ENCODE data around the gene PPIP5K2. TPM values are rescaled to one million over a fixed set of nuclear protein-coding genes. Genes with fewer than 3 reads are reported as not detected.

PPIP5K2 gene
- total and polyA plus RNA-seq, 2 of the 8 experiments (the other 6 are each of a cell fraction or from before 2014, with no cell fraction given) = 14.8 to 46.6 TPM

- Histone ChIP-seq H3K4ac (replicated peaks; ENCODE audit: insufficient read length, low read depth, low read length) (no peak overlapping the region), H4K5ac (ENCODE audit: insufficient read length, low read depth, low read length) (no peak overlapping the region), H2AK5ac (ENCODE audit: low read depth, low read length) (no peak overlapping the region), H3K4me2 (ENCODE audit: insufficient read depth in 1 of 2, low read depth in 2 of 2, low read length in 2 of 2) (no peak overlapping the region), H3K23me2 (ENCODE audit: low read depth, low read length) (no peaks in the 10 kb centered on the region), H2AFZ (ENCODE audit: low read length) (no peak overlapping the region), H3K79me1 (ENCODE audit: low read depth, low read length) (no peaks in the 10 kb centered on the region), H2BK12ac (ENCODE audit: low read depth, low read length) (no peak overlapping the region), H2BK15ac (ENCODE audit: low read length) (no peak overlapping the region), H2BK20ac (ENCODE audit: low read length) (no peak overlapping the region), H3K23ac (ENCODE audit: insufficient read length) (no peak overlapping the region), H3K79me2 (ENCODE audit: control insufficient read depth in 1 of 2, insufficient read depth in 2 of 2, low read length in 2 of 2) (peaks cover 0 to 12% of the 10 kb centered on the region in 2 experiments; a peak in 2 of 4 replicates), H3K4me1 (replicated peaks in 1 of 4; ENCODE audit: control insufficient read depth in 3 of 4, insufficient read depth in 4 of 4, low read length in 3 of 4) (no peaks in the 10 kb centered on the region), H3K4me3 (ENCODE audit: extremely low read depth in 1 of 4, insufficient read depth in 2 of 4, low read depth in 3 of 4, low read length in 4 of 4) (no peak overlapping the region), H2BK120ac (replicated peaks; ENCODE audit: low read depth, low read length) (no peak overlapping the region), H3K18ac (ENCODE audit: extremely low read depth, low read length) (no peak overlapping the region), H3K14ac (ENCODE audit: insufficient read length) (no peak overlapping the region), H4K91ac (replicated peaks; ENCODE audit: insufficient read length, low read length) (no peak overlapping the region), H4K8ac (ENCODE audit: extremely low read depth, insufficient read depth, low read length) (no peak overlapping the region), H3K9me3 (ENCODE audit: insufficient read depth in 2 of 2, low read depth in 1 of 2, low read length in 1 of 2) (no peaks in the 10 kb centered on the region), H3K9ac (replicated peaks in 1 of 4; ENCODE audit: extremely low read depth in 1 of 4, low read depth in 3 of 4, low read length in 3 of 4) (no peak overlapping the region), H2BK5ac (ENCODE audit: low read depth, low read length) (no peak overlapping the region), H3K27me3 (replicated peaks in 1 of 4; ENCODE audit: control insufficient read depth in 3 of 4, extremely low read depth in 1 of 4, insufficient read depth in 3 of 4, low read length in 3 of 4) (no peaks in the 10 kb centered on the region), H4K20me1 (replicated peaks in 1 of 2; ENCODE audit: control insufficient read depth in 1 of 2, insufficient read depth in 2 of 2, low read length in 2 of 2) (no peaks in the 10 kb centered on the region), H3K36me3 (ENCODE audit: control insufficient read depth in 2 of 4, insufficient read depth in 4 of 4, low read length in 3 of 4) (no peaks in the 10 kb centered on the region), H3K56ac (replicated peaks; ENCODE audit: insufficient read length, low read depth, low read length) (no peak overlapping the region), H3K27ac (ENCODE audit: low read depth, low read length) (0 out of 2 replicates have a peak overlapping the region, but pooled peaks have one; percentile 9)
- ChIA-PET POLR2A (ENCODE audit: partially characterized antibody) (interaction anchor here (1.5 kb wide), 1 partner anchor 12 kb away, joined by 9 read pairs; the partner anchor contains the start of genes GIN1 and PPIP5K2), CTCF (ENCODE audit: partially characterized antibody) (no interaction called here)
- TF ChIP-seq KDM4A (IDR thresholded peaks at IDR 0.05; ENCODE audit: low read depth, low read length, severe bottlenecking) (no peak), SP4 (IDR thresholded peaks at IDR 0.05; ENCODE audit: low read length) (no peak), CBX8 (IDR thresholded peaks at IDR 0.05; ENCODE audit: borderline replicate concordance, low read depth, low read length) (no peak), SIX5 (IDR thresholded peaks at IDR 0.05; ENCODE audit: low read depth, low read length) (no peak), BRCA1 (IDR thresholded peaks at IDR 0.05; ENCODE audit: low read depth, low read length) (no peak), POU5F1 (IDR thresholded peaks at IDR 0.05; ENCODE audit: low read depth, low read length) (no peak), TCF12 (IDR thresholded peaks at IDR 0.05; ENCODE audit: low read depth, low read length) (no peak), JUND (IDR thresholded peaks at IDR 0.05; ENCODE audit: low read length) (no peak), TAF7 (optimal IDR thresholded peaks at IDR 0.05; ENCODE audit: borderline replicate concordance, low read depth, low read length) (no peak)
- FAIRE-seq (no peak), DNase-seq (ENCODE audit: low read depth in 1 of 2, low spot score in 2 of 2) (no peak)
- WGBS, 2 experiments (ENCODE audit: extremely low coverage in 1 of 2, insufficient coverage in 1 of 2, insufficient read length in 1 of 2, insufficient replicate concordance in 2 of 2, low coverage in 1 of 2, low lambda C conversion rate in 2 of 2, missing lambda C conversion rate in 1 of 2) = 94% methylated on average over 2 of the region's 2 CpGs; no CpG with 5 or more reads in 1 of the 2 experiments
These were observed 12.0 kb upstream of the PPIP5K2 start for GRCh38 chr5:103108086-103108485.

Data from H1 (cell line).